Measurements from ENCODE around the gene SLC37A1.

Gene SLC37A1

DNA sequence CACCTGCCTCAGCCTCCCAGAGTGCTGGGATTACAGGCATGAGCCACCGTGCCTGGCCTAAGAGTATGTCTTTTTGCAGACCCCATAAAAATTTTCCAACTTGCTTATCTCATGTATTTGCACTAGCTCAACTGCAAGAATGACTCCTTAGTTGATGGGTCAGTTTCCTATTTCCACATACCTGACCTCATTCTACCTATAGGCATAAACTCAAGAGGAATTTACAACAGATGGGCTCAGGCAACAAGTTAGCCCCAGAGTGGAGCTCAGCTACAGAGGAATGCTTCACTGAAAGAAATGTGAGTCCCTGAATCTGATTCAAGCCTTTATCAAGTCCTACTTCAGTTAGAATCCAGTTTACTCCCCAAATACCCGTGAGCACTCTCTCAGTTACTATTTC, 5.3 kb upstream of the SLC37A1 start:
- DNase-seq = no peak

DNA sequence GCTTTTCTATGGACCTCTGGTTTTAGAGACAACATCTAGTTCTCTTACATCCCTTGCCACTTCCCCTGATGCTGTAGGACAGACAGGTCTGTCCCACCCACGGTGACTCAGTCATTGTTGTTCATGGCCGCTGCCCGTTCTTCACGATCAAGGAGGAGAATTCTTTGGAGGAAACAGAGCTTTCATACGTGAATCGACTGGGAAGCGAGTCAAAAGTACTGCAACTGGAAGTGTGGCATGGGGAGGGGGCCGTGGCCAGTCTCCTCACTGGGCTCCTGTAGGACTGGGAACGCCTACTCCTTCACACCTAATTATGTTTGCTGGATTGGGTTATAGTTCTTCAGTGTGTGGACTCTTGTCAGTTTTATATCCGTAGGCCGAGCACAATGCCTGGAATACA, 4.4 kb upstream of the SLC37A1 start:
- DNase-seq = no peak

DNA sequence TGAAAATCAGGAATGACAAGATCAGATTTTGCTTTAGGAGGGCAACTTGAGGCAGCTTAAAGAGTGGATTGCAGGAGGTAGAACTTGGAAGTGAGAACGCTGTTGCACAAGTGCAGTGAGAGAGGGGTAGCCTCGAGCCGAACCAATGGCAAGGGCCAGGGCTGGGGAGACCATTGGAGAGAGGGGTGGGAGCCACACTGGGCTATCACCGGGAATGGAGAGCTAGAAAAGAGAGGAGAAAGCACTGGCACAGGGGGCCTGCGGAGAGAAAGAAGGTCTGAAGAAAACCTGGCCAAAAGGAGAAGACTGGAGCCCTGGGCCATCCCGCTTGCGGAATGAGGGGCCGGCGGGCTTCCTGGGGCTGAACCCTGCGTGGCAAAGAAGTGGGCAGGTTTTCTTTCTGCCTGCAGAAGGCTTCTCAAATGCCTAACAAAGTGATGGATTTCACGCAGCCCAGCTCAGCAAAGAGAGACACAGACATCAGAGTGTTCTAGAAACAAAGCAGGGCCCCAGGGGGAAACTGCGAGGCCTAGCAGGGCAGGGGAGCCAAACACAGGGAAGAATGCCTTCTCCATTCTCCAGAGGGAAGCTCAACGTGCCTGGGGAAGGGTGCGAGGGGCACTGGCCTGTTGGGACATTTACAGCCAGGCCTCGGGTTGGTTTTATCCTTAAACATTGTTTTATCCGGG, 1.2 kb upstream of the SLC37A1 start:
- no peak for DNase-seq

DNA sequence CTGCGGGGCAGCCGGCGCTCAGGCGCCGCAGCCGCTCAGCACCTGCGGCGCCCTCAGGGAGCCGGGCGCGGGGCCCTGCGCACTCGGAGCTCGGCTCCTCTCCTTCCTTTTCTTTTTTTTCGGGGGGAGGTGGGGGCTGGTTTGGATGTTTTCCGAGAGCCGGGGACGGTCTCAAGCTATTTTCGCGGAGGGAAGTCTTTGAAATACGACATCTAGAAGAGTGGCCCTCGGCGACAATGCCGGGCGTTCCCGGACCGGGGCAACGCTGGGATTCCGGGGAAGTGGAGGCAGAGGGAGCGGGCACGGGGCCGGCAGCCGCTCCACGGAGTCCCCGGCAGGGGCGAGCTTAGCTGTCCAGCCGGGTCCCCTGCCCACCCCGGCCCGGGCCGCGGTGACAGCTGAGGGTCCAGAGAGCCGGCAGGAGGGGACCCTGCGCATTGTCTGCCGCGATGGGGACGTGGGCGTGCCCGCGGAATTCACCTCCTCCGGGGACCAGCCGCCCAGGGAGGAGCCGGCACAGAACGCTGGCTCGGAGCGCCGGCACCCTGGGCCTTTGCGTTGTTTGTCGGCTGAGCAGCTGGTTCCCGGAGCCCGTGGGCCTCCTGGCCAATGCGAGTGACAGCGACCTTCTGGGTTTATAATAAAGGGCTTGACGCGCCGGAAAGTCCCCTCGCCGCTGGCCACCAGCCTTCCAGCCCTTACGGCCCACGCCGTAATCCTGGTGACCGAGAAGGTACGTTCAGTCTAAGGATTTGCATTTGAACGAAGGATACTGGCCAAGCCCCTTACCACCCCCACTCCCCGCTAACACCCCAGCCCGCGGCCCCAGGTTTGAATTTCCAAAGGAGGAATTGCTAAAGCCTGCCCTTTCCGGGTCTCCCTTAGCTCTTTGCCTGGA, 582 bp downstream of the SLC37A1 start:
- DNase-seq = peak; percentile 53

DNA sequence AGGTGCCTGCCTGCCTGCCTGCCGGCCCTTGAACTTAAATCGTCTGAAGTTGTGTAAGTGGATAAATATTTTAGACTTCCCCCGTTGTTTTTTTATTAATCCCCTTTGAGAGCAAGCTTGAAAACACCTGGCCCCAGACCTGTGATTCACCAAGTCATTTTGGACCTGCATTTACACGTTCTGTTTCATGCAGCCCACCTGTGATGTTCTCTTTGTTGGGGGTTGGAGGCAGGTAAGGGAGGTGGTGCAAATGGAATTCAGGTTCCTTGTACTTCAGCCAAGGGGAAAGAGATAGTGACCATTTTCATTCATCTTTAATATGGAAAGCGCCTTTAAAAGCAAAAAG, 1.2 kb downstream of the SLC37A1 start:
- no peak for DNase-seq

DNA sequence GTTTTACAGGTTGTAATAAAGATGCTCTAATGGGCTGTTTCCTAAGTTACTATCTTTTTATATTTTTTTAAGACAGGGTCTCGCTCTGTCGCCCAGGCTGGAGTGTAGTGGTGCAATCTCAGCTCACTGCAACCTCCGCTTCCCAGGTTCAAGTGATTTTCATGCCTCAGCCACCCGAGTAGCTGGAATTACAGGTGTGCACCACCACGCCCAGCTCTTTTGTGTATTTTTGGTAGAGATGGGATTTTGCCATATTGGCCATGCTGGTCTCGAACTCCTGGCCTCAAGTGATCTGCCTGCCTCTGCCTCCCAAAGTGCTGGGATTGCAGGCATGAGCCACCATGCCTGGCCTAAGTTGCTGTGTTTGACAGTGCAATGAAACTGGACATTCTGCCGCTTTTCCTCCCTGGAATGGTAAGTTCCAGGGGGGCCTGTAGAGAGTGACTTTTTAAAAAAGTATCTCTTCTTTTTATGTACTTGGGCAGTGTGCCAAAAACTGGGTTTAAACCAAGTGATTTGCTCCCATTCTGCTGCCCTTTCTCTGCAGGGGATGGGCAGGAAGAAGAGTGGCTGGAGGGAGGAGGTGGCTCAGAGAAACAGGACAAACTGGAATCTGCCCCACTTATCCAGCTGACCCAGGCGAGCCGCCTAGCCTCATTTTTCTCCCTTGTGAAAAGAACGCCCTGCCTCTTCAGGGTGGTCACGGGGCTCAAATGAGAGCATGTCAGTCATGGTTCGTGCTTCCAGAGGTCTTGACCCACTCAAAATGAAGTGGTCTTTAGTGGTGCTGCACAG, 2.3 kb downstream of the SLC37A1 start:
- DNase-seq = no peak

DNA sequence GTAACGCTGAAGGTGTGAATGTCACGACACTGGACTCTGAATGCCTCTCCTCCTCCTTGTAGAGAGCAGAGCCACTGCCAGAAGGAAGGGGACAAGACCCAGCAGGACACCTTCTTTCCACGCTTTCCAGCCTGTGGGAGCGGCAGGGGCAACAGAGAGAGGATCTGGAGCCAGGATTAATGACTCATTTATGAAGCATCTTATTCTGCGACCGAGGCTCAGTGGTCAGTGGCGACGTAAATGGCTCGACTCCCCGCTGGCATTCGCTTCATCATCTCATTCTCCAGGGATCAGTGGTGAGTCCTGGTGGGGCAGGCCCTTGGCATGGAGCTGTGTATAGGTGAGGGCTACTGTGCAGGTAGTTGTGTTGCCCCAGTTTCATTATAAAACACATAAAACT, 4.6 kb downstream of the SLC37A1 start:
- DNase-seq = no peak

DNA sequence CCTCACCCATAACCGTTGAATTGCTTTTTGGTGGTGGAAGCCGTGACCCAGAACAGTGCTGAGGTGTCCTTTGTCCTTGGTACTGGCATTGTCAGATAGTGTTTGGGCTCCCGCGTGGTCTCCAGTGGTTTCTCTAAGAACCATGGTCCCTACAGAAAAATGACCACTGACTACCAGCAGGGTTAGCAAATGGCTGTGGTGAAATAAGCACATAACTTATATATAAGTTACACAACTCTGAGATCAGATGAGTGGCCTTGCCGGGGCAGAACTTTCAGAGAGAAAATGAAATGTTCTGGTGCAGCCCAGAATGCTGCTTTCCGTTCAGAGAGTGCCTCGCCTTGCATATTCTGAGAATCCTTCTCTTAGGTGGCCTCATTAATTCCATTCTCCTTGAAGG, 5.0 kb downstream of the SLC37A1 start:
- no peak for DNase-seq

DNA sequence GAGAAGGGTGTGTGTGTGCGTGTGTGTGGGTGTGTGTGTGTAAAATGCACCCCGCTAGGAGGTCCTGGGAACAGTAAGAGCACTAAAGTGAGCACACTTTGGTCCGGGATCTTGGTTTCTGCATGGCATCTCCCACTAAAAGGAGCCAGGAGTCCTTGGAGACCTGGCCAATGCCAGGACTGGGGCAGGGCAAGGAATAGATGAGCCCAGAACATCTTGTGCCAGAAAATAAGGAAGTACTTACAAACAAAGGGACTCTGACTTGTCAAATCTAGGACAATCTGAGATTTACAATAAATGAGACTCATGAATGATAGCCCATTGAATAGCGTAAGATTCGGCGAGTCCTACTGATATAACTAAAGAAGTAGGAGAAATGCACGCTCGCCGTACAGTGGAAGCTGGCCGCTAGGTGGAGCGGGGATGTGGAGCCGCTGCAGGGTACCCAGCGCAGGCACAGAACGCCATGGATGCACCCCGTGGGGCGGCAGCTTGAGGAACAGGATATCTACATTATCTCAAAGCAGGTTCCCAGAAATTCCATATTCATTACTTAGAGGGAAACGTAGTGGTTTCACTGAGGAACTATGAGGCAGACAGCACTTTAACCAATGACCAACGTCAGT, 7.1 kb downstream of the SLC37A1 start:
- no peak for DNase-seq

DNA sequence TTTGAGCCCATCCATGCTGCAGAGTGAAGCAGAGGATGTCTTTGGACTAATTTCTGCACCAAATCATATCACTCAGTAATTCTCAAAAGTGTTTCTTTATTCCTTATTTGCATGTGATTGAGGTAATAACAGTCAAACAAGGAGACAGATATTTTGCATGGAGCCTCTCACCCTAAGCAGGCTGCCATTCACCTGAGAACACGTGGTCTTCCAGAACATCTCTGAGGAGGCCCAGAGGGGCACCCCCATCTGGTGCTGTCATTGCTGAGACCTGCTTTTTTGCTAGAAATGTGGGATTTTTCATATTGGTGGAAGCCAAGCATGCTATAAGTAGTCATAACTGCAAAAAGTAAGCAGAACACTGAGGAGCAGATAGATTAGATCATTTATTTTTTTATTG, 7.7 kb downstream of the SLC37A1 start:
- no peak for DNase-seq

DNA sequence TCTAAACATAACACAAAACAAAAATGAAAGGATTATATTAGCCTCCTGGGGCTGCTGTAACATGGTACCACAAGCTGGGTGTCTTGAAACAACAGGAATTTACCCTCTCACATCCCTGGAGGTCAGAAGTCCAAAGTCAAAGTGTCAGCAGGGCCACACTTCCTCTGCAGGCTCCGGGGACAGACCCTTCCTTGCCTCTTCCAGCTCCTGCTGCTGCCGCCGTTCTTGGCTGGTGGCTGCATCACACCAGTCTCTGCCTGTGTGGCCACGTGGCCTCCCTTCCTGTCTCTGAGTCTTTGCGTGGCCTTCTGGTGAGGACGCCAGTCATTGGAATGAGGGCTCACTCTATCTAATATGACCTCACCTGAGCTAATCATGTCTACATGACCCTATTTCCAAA, 8.2 kb downstream of the SLC37A1 start:
- DNase-seq = no peak

DNA sequence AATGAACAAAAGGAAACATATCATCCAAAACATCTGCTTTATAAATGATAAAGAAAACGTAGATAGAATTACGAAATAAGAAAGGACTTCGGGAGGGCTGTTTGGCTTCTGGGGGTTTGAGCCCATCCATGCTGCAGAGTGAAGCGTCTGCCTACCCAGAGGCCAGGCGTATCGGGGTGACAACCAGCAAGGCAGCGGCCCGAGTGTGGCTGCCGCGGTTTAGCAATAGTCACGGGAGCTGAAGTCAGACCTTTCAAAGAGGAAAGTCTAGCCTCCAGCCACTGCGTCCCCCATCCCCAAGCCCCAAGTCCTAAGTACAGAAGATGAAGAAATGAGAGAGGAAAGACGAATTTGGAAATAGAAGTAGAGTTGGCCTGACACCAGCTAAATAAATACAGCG, 8.6 kb downstream of the SLC37A1 start:
- DNase-seq = no peak

DNA sequence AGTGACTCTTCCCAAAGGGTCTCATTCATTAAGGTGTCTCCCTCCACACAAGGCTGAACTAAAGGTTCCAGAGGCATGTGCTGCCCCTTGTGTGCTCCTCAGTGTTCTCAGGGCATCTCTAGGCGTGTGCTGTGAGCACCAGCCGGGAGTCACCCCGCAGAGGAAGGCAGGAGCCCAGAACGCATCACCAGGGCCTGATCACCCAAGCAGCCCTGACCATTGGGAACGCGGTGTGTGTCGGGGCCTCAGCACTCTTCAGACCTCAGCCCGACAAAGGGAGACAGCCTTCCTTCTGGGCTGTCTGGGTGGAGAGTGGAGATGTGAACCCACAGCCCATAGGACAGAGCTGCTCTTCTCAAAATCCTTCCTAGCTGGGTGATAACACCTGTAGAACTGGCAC, 9.1 kb downstream of the SLC37A1 start:
- DNase-seq = no peak

DNA sequence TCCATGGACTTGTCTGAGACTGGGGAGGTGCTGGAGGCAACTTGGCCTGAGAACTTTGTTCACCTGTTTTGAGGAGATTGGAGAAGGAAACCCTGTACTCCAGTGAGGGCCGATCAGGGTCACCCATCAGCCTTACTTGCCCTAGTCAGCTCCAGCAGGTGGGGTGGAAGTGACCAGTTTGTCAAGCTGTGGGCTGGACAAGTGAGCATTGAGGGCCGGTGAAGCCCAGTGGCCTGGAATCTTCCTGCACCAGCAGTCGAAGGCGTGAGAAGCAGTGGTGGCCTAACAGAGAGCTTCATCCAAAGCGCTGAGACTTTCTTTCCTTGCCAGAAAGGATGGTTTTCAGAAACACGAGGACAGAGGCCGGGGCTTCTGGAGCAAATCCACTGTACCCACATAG, 9.6 kb downstream of the SLC37A1 start:
- DNase-seq = no peak

DNA sequence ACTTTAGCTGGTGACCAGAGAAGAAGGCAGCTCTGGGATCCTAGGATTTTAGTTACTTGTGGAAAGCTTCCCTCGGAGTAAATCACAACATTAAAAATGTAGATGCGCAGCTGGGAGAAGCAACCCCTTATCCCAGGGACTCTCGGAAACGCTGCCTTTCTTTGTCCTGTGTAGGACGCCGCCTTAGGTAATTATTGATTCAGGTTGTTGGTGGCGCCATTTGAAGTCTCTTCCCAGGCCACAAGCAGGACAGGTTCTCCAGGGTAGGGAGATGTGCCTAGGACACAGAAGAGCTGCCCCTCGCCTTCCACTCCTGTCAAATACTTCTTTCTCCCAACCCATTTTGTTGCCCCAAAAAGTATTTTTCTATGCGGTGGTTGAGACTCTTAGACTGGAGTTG, 10.3 kb downstream of the SLC37A1 start:
- no peak for DNase-seq

DNA sequence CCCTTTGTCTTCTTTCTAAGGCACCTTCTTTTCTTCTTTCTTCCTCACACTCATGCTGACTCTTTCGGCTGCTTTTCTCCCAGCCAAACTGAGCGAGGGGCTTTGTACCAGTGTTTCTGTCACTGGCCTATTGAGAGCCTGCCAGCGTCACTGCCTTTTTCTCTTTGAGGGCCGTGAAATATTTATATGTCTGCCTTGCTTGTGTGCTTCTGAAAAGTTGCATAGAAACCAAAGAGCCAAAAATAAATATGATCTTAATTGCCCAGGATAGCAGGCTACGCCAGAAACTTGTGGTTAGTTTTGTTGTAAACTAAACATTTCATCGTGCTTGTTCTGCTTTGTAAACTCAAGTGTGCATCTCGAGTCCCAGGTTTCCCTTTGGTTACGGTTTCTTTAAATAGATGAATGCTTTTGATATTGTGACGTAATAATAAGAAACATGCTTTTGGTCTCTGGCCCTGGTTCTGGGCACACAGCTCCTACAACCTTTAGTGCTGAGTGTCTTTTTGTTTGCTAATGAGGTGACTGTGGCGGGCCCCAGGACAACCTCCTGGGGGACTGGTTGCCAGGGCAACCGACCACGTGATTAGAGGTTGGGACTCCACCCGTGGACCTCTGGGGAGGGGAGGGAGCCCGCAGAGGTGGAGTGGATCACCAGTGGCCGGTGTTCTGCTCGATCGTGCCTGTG, 10.8 kb downstream of the SLC37A1 start:
- peak; percentile 79 for DNase-seq

DNA sequence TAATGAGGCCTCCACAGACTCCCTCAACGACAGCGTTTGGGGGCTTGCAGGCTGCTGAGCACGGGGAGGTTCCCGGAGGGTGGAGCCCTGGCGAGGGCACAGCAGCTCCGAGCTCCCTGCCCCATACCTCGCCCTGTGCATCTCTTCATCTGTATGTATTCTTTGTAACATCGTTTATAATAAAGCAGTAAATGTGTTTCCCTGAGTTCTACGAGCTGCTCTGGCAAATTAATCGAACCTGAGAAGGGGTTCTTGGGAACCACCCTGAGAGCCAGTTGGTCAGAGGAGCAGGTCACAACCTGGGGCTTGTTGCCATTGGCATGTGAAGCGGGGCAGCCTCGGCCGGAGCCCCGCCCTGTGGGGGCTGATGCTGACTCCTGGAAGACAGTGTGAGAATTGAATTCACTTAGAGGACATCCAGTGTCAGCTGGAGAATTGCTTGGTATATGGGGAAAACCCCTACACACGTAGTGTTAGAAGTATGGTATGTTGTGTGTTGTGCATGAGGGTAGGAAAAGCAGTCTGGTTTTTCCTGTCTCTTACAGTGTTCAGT, 11.5 kb downstream of the SLC37A1 start:
- peak; percentile 57 for DNase-seq

DNA sequence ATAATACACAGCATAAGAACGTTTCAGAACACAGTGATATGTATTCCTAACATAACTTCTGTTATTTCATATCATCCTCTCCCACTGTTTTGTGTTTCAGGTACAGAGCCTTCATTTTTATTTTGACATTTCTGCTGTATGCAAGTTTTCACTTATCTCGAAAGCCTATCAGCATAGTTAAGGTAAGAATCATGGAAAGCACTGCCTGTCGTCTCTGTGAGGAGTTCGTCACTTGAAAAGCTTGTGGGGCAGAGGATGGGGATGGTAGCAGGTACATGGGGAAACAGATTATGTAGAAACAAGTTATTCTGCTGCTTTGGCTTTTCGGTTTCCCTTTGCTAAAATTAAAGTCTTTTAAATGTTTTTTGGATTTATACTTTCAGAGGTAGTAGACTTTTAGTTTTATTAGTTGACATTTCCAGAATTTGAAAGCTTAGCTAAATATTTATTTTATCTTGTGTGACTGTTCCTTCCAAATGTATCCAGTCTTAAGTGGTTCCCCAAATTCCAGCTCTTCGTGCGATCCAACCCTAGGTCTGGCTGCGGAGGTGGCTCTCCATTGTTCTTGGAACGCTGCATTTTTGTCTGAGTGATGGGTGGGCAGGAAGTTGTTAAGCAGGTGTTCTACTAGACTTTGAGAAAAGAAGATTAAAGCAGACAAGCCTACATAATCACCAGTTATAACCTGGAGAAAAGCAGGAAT, 12.2 kb downstream of the SLC37A1 start:
- DNase-seq = no peak

DNA sequence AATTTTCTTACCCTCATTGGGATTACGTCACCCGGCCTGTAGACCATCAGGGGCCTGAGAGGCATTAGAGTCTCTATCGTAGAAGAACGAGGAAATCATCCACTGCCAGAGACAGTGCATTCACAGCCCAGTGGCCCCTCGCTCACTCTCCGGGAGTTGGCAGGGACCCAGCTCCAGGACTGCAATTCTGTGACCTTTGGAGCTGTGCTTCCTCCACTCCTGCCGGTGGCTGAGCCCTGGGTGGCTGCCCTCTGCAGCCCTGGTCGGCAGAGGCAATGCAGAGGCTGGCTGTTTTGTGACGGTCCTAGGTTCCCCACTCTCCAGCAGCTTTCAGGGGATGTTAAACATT, 12.7 kb downstream of the SLC37A1 start:
- no peak for DNase-seq

DNA sequence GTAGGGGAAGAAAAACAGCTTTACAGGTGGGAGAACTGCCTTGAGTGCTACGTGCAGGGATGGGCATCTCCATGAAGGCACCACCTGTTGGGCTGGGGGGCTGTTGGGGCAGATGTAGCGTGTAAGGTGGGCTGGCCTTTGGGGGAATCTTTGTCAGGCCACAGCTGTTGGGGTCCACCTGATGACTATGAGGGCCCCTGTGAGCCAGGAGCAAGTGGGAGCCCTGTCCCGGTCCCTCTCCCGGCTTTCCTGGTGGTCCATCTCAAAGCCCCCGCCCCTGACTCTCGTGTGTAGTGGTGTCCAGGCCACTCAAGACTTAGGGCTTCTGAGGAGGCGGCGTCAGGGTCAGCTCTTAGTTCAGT, 13.5 kb downstream of the SLC37A1 start:
- DNase-seq = no peak

DNA sequence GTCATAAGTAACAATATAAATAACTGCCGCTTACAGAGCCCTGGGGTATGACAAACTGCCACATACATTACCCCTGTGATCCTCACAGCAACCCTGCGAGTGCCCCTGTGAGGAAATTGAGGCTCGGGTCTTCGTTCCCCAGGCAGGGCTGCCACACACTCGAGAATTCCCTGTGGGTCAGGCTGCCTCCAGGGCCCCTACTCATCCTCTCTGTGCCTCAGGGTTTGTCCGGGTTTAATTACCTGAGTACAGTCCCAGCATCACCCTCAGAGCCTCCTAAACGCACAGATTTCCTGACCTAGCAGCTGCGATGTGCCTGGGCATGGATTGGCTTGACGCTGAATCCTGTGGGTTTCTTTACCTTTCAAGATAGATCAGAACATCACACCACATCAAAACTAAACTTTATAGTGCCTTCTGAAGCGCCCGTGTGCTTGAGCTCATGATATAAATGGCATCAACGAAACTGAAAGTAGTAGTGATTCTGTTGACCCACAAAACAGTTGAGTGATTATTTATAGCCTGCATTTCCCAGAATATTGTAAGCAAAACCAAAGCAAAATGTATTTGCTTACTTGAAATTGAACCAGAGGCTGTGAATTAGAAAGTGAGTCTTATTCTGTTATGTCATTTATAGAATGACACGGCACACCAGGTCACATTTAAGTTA, 14.0 kb downstream of the SLC37A1 start:
- no peak for DNase-seq
